HG02571 (cell line): ENCODE measurements around the gene ZC3H4.
"Not testable (repeated sequence)": the region's sequence is repeated elsewhere in the genome, so short reads cannot be mapped to it uniquely, and the experiment has no call there.

Experiments
- ATAC-seq: cut with Tn5 transposase; IDR thresholded peaks from one replicate; pipeline ENCODE4 v1.9.1; 2021; ENCODE audit warnings: mild to moderate bottlenecking, moderate library complexity; ENCODE audit not compliant: unreplicated experiment

The ZC3H4 gene

GRCh38 chr19:47089767-47090350 is 23.7 kb downstream of the ZC3H4 start:
- ATAC-seq = no peak

- no peak for ATAC-seq
These were observed 27.3 kb downstream of the ZC3H4 start for GRCh38 chr19:47086280-47086679.

GRCh38 chr19:47084879-47085439 is 28.6 kb downstream of the ZC3H4 start:
- ATAC-seq = no peak

- no peak for ATAC-seq
These were observed 31.1 kb downstream of the ZC3H4 start for GRCh38 chr19:47082493-47082892.

- ATAC-seq = no peak
These were observed 32.5 kb downstream of the ZC3H4 start for GRCh38 chr19:47081095-47081494.

GRCh38 chr19:47078351-47078750 is 35.2 kb downstream of the ZC3H4 start:
- not testable (repeated sequence) for ATAC-seq

GRCh38 chr19:47075941-47076340 is 37.6 kb downstream of the ZC3H4 start:
- no peak for ATAC-seq

- ATAC-seq = no peak
These were observed 38.3 kb downstream of the ZC3H4 start for GRCh38 chr19:47075179-47075810.

GRCh38 chr19:47074621-47075020 is 39.0 kb downstream of the ZC3H4 start:
- ATAC-seq = no peak

- no peak for ATAC-seq
These were observed 40.0 kb downstream of the ZC3H4 start for GRCh38 chr19:47073574-47073973.

GRCh38 chr19:47072323-47072722 is 41.3 kb downstream of the ZC3H4 start:
- no peak for ATAC-seq

- no peak for ATAC-seq
These were observed 41.8 kb downstream of the ZC3H4 start for GRCh38 chr19:47071731-47072130.

GRCh38 chr19:47070756-47071155 is 42.8 kb downstream of the ZC3H4 start:
- no peak for ATAC-seq

GRCh38 chr19:47069795-47070194 is 43.8 kb downstream of the ZC3H4 start:
- no peak for ATAC-seq

- ATAC-seq = no peak
These were observed 44.6 kb downstream of the ZC3H4 start for GRCh38 chr19:47068876-47069406.

GRCh38 chr19:47068246-47068645 is 45.3 kb downstream of the ZC3H4 start:
- ATAC-seq = no peak

GRCh38 chr19:47067215-47067847 is 46.2 kb downstream of the ZC3H4 start:
- ATAC-seq = no peak

GRCh38 chr19:47066376-47067214 is 47.0 kb downstream of the ZC3H4 start:
- no peak for ATAC-seq

- no peak for ATAC-seq
These were observed 48.3 kb downstream of the ZC3H4 start for GRCh38 chr19:47065242-47065641.

- no peak for ATAC-seq
These were observed 49.7 kb downstream of the ZC3H4 start for GRCh38 chr19:47063874-47064273.

GRCh38 chr19:47058621-47059022 is 55.0 kb downstream of the ZC3H4 start:
- ATAC-seq = no peak
